GM12875 (cell line): Measurements from ENCODE around the gene PET100.

ENCODE experiments used
- H3K4me3 ChIP-seq: one replicate; pipeline ENCODE4 v1.5.1; 2011; ENCODE audit warnings: low read depth, low read length, control low read depth
- CTCF ChIP-seq: IDR thresholded peaks from 2 replicates; pipeline ENCODE4 v1.5.1; 2011; ENCODE audit warnings: low read depth, mild to moderate bottlenecking, control low read depth, inconsistent platforms, low read length, moderate library complexity, borderline replicate concordance; ENCODE audit not compliant: insufficient read depth

The PET100 gene

GRCh38 chr19:7636691-7637373 is 7.2 kb downstream of the PET100 start, which contains the start of gene STXBP2:
Gene STXBP2 (plus strand): TSS chr19:7637110. CDS start chr19:7637150, 40 bp downstream.
- peak; percentile 26; the same call in 1 of the 2 replicates for TF ChIP-seq CTCF
- H3K4me3 ChIP-seq, result peak within 1 kb of the TSS; percentile 66

DNA sequence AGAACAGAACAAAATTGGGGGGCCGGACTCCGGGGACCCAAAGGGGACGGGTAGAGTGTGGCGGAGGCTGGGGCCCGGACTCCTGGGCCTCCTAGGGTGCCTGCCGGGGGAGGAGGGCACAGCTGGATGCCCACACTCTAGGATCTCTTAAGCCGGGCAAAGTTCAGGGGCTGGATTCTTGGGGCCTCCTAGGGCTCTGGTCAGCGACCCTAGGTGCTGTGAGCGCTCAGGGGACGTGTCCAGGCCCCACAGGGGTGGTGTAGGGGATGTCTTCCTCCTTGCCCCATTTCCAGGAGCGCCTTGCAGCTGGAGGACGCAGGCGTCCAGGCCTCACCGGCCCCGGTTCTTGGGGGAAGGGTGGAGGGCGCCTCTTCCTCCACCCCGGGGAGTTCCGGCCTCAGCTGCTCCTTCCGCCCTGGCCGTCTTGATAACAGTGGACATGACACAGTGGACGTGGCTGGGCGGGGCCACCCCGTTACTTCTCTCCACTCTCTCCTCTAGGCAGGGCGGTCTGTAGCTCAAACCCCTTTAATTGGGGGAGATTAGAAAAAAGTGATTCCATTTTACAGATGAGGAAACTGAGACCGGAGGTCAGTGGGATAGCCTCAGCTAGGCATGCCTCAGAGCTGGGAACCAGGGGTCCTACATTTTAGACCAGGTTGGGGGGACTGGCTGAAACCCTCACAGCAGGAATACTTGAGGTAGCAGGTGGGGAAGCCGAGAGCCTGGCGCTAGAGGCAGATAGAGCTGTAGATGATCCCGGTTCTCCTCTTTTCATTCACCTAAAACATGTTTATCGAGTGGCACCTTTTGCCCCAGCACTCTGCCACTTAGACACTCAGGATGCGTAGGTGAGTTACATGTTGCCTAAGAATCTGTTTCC is 8.0 kb downstream of the PET100 start:
- no peak for TF ChIP-seq CTCF
- H3K4me3 ChIP-seq, result peak overlapping the region; percentile 66

DNA sequence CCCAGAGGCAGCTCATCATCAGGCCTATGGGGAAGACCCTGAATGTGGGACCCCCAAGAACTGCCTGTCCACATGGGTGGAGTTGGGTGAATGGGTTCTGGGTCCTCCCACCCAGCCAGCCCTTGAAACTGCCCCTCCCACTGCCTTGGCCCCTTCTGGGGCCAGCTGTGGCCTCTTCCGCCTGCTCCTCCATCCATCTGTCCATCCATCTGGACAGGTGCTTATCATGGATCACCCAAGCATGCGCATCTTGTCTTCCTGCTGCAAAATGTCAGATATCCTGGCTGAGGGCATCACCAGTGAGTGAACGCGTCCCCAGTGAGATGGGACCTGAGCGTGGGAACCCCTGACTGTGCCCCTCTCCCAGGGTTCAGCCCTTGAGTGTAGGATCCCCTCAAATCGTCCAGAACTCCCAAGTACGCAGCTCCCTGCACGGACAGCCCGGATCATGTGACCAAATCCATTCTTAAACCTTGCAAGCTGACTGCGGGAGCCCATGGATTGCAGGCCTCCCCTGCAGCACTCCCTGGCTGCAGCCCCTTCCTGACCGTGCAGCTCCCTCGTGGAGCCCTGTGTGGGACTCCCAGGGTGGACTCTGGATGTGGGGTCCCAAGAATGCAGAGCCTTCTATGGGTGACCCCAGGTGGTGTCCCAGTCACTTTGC is 9.3 kb downstream of the PET100 start:
- H3K4me3 ChIP-seq, result no peak overlapping the region
- TF ChIP-seq CTCF, result no peak

DNA sequence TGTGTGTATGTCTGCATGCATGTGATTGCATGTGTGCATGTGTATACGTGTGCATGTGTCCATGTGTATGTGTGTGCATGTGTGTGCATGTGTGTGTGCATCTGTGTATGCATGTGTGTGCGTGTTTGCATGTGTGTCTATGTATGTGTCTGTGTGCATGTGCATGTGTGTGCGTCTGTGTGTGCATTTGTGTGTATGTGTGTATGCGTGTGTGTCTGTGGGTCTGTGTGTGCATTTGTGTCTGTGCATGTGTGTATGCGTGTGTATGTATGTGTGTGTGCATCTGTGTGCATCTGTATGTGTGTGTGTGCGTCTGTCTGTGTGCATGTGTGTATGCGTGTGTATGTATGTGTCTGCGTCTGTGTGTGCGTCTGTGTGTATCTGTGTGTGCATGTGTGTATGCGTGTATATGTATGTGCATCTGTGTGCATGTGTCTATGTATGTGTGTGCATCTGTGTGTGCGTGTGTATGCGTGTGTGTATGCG is 10.3 kb downstream of the PET100 start:
- no peak overlapping the region for H3K4me3 ChIP-seq
- TF ChIP-seq CTCF, result no peak

- TF ChIP-seq CTCF, result no peak
- H3K4me3 ChIP-seq, result no peak overlapping the region
These were observed 11.2 kb downstream of the PET100 start for GRCh38 chr19:7640803-7641202.

- no peak for TF ChIP-seq CTCF
- H3K4me3 ChIP-seq, result no peak overlapping the region
These were observed 12.0 kb downstream of the PET100 start for GRCh38 chr19:7641290-7642276.
